Type B pancreatic cell (in vitro differentiated cells): Measurements from ENCODE around the gene GUCY2D. TPM values are rescaled to one million over a fixed set of nuclear protein-coding genes. Genes with fewer than 3 reads are reported as not detected.

Experiments
- DNase-seq: peaks from one replicate; pipeline ENCODE4 v3.0.0; 2021; ENCODE audit warnings: mixed read lengths; ENCODE audit not compliant: unreplicated experiment; ENCODE audit errors: extremely low spot score
- H3K27ac Mint-ChIP-seq: 2 replicates; pipeline ENCODE4 v1.8.0; 2021; ENCODE audit warnings: mild to moderate bottlenecking, mixed read lengths
- H3K27me3 Mint-ChIP-seq: 2 replicates; pipeline ENCODE4 v1.8.0; 2021; ENCODE audit warnings: mixed read lengths
- H3K36me3 Mint-ChIP-seq: 2 replicates; pipeline ENCODE4 v1.8.0; 2021; ENCODE audit warnings: mixed read lengths
- H3K4me1 Mint-ChIP-seq: one replicate; pipeline ENCODE4 v1.8.0; 2021; ENCODE audit warnings: mixed read lengths; ENCODE audit not compliant: unreplicated experiment
- H3K4me3 Mint-ChIP-seq: 2 replicates; pipeline ENCODE4 v1.8.0; 2021; ENCODE audit warnings: mild to moderate bottlenecking, mixed read lengths
- H3K9me3 Mint-ChIP-seq: 2 replicates; pipeline ENCODE4 v1.8.0; 2021; ENCODE audit warnings: mixed read lengths
- CTCF ChIP-seq: fragments of 200-600 bp; sonication (generic); conservative IDR thresholded peaks from 2 replicates; pipeline ENCODE4 v1.5.0; 2021; ENCODE audit warnings: antibody characterized with exemption, mild to moderate bottlenecking
- total RNA-seq: library from RNA; stranded (reverse); gene quantifications from 2 replicates; pipeline ENCODE4 v1.2.1, GENCODE V29; 2021; ENCODE audit warnings: low replicate concordance

Gene GUCY2D
- total RNA-seq, 1 donor from 2014 or later: 0.29 TPM

GRCh38 chr17:8012045-8012580, 9.7 kb downstream of the GUCY2D start:
- Mint-ChIP-seq H3K27ac (no peak overlapping the region), H3K9me3 (no peaks in the 10 kb centered on the region), H3K4me1 (peaks cover 6% of the 10 kb centered on the region), H3K4me3 (no peak overlapping the region), H3K36me3 (no peaks in the 10 kb centered on the region), H3K27me3 (peaks cover 41% of the 10 kb centered on the region)
- no peak for DNase-seq
- TF ChIP-seq CTCF: no peak

GRCh38 chr17:8012996-8013640, 10.7 kb downstream of the GUCY2D start:
- Mint-ChIP-seq H3K9me3 (no peaks in the 10 kb centered on the region), H3K27me3 (peaks cover 36% of the 10 kb centered on the region), H3K4me1 (peaks cover 6% of the 10 kb centered on the region), H3K36me3 (no peaks in the 10 kb centered on the region), H3K4me3 (no peak overlapping the region), H3K27ac (no peak overlapping the region)
- no peak for DNase-seq
- no peak for TF ChIP-seq CTCF

GRCh38 chr17:8013731-8014557, 11.5 kb downstream of the GUCY2D start:
- Mint-ChIP-seq H3K27ac (no peak overlapping the region), H3K4me3 (peak overlapping the region; percentile 49), H3K27me3 (peaks cover 38% of the 10 kb centered on the region), H3K36me3 (no peaks in the 10 kb centered on the region), H3K4me1 (peaks cover 6% of the 10 kb centered on the region), H3K9me3 (no peaks in the 10 kb centered on the region)
- TF ChIP-seq CTCF: no peak
- no peak for DNase-seq

- H3K36me3 Mint-ChIP-seq: no peaks in the 10 kb centered on the region
- TF ChIP-seq CTCF: no peak
- peak overlapping the region; percentile 49 for H3K4me3 Mint-ChIP-seq
- no peaks in the 10 kb centered on the region for H3K9me3 Mint-ChIP-seq
- H3K27ac Mint-ChIP-seq: no peak overlapping the region
- H3K27me3 Mint-ChIP-seq: peaks cover 40% of the 10 kb centered on the region
- DNase-seq: no peak
- peaks cover 6% of the 10 kb centered on the region for H3K4me1 Mint-ChIP-seq
Measured at GRCh38 chr17:8014558-8014850, 12.1 kb downstream of the GUCY2D start.

GRCh38 chr17:8015236-8015956, 13.0 kb downstream of the GUCY2D start:
- peaks cover 6% of the 10 kb centered on the region for H3K4me1 Mint-ChIP-seq
- H3K9me3 Mint-ChIP-seq: no peaks in the 10 kb centered on the region
- peak overlapping the region; percentile 72 for H3K4me3 Mint-ChIP-seq
- no peaks in the 10 kb centered on the region for H3K36me3 Mint-ChIP-seq
- TF ChIP-seq CTCF: no peak
- H3K27ac Mint-ChIP-seq: no peak overlapping the region
- DNase-seq: no peak
- H3K27me3 Mint-ChIP-seq: peaks cover 43% of the 10 kb centered on the region
